Caco-2 (cell line): ENCODE data around the gene PCBP1. TPM values are rescaled to one million over a fixed set of nuclear protein-coding genes. Genes with fewer than 3 reads are reported as not detected.
"Not testable (repeated sequence)": the region's sequence is repeated elsewhere in the genome, so short reads cannot be mapped to it uniquely, and the experiment has no call there.

ENCODE experiments used
- BruUV-seq: library from RNA; stranded (reverse); fragments of 400-500 nt; replicated peaks from 2 replicates; lab custom pipeline; 2021; lab: Mats Ljungman, UMichigan
- CTCF ChIA-PET: fragments of 300-600 bp; sonication (Branson Sonifier 250); formaldehyde crosslinking; loops from one replicate; lab custom pipeline; 2022; ENCODE audit warnings: antibody characterized with exemption; lab: Charles Lee
- POLR2A ChIA-PET: fragments of 300-600 bp; sonication (Branson Sonifier 250); formaldehyde crosslinking; loops from one replicate; lab custom pipeline; 2022; ENCODE audit warnings: antibody characterized with exemption; lab: Charles Lee
- DNase-seq, 2 experiments: peaks; one replicate each; pipeline versions ENCODE4 v3.0.0 to v3.0.0-alpha.2; 2020 to 2022
- H3K27me3 ChIP-seq: replicated peaks from 2 replicates; pipeline ENCODE4 v1.6.0; 2011; ENCODE audit warnings: low read length; ENCODE audit not compliant: control insufficient read depth, insufficient read depth
- H3K36me3 ChIP-seq: 2 replicates; pipeline ENCODE4 v1.5.1; 2011; ENCODE audit warnings: low read length; ENCODE audit not compliant: control insufficient read depth, insufficient read depth
- H3K4me1 ChIP-seq: fragments of 250-450 bp; sonication (Bioruptor Pico); 2 replicates; pipeline ENCODE4 v1.5.1; 2020; ENCODE audit warnings: mild to moderate bottlenecking
- H3K4me3 ChIP-seq: 2 replicates; pipeline ENCODE4 v1.5.1; 2011; ENCODE audit warnings: low read depth, mild to moderate bottlenecking, control low read depth, low read length
- H3K9me3 ChIP-seq: fragments of 250-450 bp; sonication (Bioruptor Pico); 2 replicates; pipeline ENCODE4 v1.5.1; 2020; ENCODE audit warnings: mild to moderate bottlenecking, moderate library complexity
- H3K27ac Mint-ChIP-seq: one replicate; pipeline ENCODE4 v1.8.0; 2022; ENCODE audit warnings: mixed read lengths; ENCODE audit not compliant: unreplicated experiment
- H3K27me3 Mint-ChIP-seq: one replicate; pipeline ENCODE4 v1.8.0; 2022; ENCODE audit warnings: mixed read lengths; ENCODE audit not compliant: insufficient read depth, unreplicated experiment
- H3K36me3 Mint-ChIP-seq: one replicate; pipeline ENCODE4 v1.8.0; 2022; ENCODE audit warnings: mild to moderate bottlenecking, mixed read lengths; ENCODE audit not compliant: insufficient read depth, unreplicated experiment
- H3K4me1 Mint-ChIP-seq: one replicate; pipeline ENCODE4 v1.8.0; 2022; ENCODE audit warnings: low read depth, mixed read lengths; ENCODE audit not compliant: unreplicated experiment
- H3K4me3 Mint-ChIP-seq: one replicate; pipeline ENCODE4 v1.8.0; 2022; ENCODE audit warnings: mild to moderate bottlenecking, moderate library complexity, mixed read lengths; ENCODE audit not compliant: unreplicated experiment
- H3K9me3 Mint-ChIP-seq: one replicate; pipeline ENCODE4 v1.8.0; 2022; ENCODE audit warnings: mixed read lengths; ENCODE audit not compliant: unreplicated experiment
- CTCF ChIP-seq, 2 experiments: fragments of 200-600 bp in 1 of 2; IDR thresholded peaks; 1 replicate in 1 of 2; 2 replicates in 1 of 2; pipeline versions ENCODE4 v1.5.1 to v1.8.0; 2011 to 2022; ENCODE audit warnings: antibody characterized with exemption in 1 of 2, control low read depth in 1 of 2, inconsistent platforms in 1 of 2, low read depth in 1 of 2, low read length in 1 of 2, mild to moderate bottlenecking in 1 of 2, moderate library complexity in 1 of 2; ENCODE audit not compliant: insufficient read depth in 1 of 2, severe bottlenecking in 1 of 2, unreplicated experiment in 1 of 2
- intact Hi-C: fragments of 100-400 bp; cut with micrococcal nuclease; formaldehyde crosslinking; loops from one replicate; pipeline ENCODE4 v1.10.0; 2022; ENCODE audit not compliant: unreplicated experiment
- total RNA-seq: library from RNA; stranded (reverse); gene quantifications from 2 replicates; pipeline ENCODE4 v1.2.3, GENCODE V29; 2022

PCBP1 gene
- total RNA-seq, 1 experiment from 2014 or later = 319 TPM

DNA sequence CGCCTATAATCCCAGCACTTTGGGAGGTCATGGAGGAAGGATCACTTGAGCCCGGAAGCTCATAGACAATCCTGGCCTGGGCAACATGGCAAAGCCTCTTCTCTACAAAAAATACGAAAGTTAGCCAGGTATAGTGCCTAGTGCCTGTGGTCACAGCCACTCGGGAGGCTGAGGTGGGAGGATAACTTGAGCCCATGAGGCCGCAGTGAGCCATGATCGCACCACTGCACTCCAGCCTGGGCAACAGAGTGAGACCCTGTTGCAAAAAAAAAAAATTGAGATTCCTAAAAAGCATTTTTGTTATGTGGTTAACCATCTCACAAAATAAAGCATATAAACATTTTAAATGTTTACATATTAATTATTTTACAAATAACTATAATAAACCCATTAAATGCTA, 13.9 kb downstream of the PCBP1 start:
- Mint-ChIP-seq H3K27me3 (no peaks in the 10 kb centered on the region), H3K4me3 (no peak overlapping the region), H3K4me1 (no peaks in the 10 kb centered on the region), H3K36me3 (no peaks in the 10 kb centered on the region), H3K9me3 (no peaks in the 10 kb centered on the region), H3K27ac (no peak overlapping the region)
- CTCF ChIA-PET = no interaction called here
- Histone ChIP-seq H3K27me3 (no peaks in the 10 kb centered on the region), H3K36me3 (no peaks in the 10 kb centered on the region), H3K4me3 (no peak overlapping the region), H3K4me1 (peaks cover 13% of the 10 kb centered on the region; the same call in 1 of the 2 replicates), H3K9me3 (no peaks in the 10 kb centered on the region)
- TF ChIP-seq CTCF (IDR thresholded peaks at IDR 0.05; ENCODE audit: insufficient read depth in 1 of 2, low read depth in 1 of 2, low read length in 1 of 2, severe bottlenecking in 1 of 2, unreplicated experiment in 1 of 2) = no peak
- intact Hi-C loops = no loop called here
- POLR2A ChIA-PET = no interaction called here
- DNase-seq = no peak
- BruUV-seq = no TSS peak

DNA sequence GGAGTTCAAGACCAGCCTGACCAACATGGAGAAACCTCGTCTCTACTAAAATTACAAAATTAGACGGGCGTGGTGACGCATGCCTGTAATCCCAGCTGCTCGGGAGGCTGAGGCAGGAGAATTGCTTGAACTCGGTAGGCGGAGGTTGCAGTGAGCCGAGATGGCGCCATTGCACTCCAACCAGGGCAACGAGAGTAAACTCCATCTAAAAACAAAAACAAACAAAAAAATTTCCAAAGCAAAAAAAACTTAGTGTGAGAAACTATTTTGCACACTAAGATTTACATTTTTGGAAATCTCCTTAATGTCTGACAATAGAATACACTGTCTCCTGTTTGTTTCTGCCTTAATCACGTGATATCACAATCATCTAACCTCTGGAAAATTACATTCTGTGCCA, 14.4 kb downstream of the PCBP1 start:
- H3K27ac Mint-ChIP-seq, H3K27me3 ChIP-seq, CTCF ChIA-PET, POLR2A ChIA-PET, intact Hi-C loops, DNase-seq, H3K9me3 Mint-ChIP-seq, H3K27me3 Mint-ChIP-seq, H3K36me3 ChIP-seq, H3K4me3 Mint-ChIP-seq, H3K4me1 Mint-ChIP-seq, H3K4me3 ChIP-seq, H3K9me3 ChIP-seq, BruUV-seq, H3K36me3 Mint-ChIP-seq: not testable (repeated sequence)
- peaks cover 13% of the 10 kb centered on the region; the same call in 1 of the 2 replicates for H3K4me1 ChIP-seq

DNA sequence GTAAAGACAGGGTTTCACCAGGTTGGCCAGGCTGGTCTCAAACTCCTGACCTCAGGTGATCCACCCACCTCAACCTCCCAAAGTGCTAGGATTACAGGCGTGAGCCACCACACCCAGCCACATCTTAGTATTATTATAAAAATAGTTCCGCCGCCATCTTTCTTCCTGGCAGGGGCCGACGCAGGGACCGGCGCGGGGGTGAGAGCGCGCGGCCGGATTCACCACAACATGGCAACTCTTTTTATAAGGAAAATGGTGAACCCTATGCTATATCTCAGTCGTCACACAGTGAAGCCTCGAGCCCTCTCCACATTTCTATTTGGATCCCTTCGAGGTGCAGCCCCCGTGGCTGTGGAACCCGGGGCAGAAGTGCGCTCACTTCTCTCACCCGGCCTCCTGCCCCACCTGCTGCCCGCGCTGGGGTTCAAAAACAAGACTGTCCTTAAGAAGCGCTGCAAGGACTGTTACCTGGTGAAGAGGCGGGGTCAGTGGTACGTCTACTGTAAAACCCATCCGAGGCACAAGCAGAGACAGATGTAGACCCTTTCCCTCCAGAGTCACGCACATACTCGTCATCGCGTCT, 15.1 kb downstream of the PCBP1 start:
- DNase-seq, POLR2A ChIA-PET, H3K27ac Mint-ChIP-seq: not testable (repeated sequence)

GRCh38 chr2:70103531-70104061, 16.3 kb downstream of the PCBP1 start:
- intact Hi-C loops = no loop called here
- Mint-ChIP-seq H3K36me3 (peaks cover 7% of the 10 kb centered on the region), H3K9me3 (no peaks in the 10 kb centered on the region), H3K27ac (peak overlapping the region; percentile 68), H3K4me1 (peaks cover 19% of the 10 kb centered on the region), H3K4me3 (no peak overlapping the region), H3K27me3 (no peaks in the 10 kb centered on the region)
- Histone ChIP-seq H3K27me3 (no peaks in the 10 kb centered on the region), H3K4me1 (peaks cover 25% of the 10 kb centered on the region), H3K36me3 (no peaks in the 10 kb centered on the region), H3K4me3 (no peak overlapping the region), H3K9me3 (no peaks in the 10 kb centered on the region)
- DNase-seq = no peak
- TF ChIP-seq CTCF (IDR thresholded peaks at IDR 0.05; ENCODE audit: insufficient read depth in 1 of 2, low read depth in 1 of 2, low read length in 1 of 2, severe bottlenecking in 1 of 2, unreplicated experiment in 1 of 2) = no peak
- POLR2A ChIA-PET = interaction anchor here (0.5 to 1.2 kb wide), 2 partner anchors 21 kb away, joined by 6 to 7 read pairs; no protein-coding TSS in a partner anchor
- BruUV-seq = no TSS peak
- CTCF ChIA-PET = interaction anchor here (0.6 kb wide), 1 partner anchor 29 kb away, joined by 3 read pairs; no protein-coding TSS in a partner anchor

More for the DNA sequence above, 15.1 kb downstream of the PCBP1 start:
- BruUV-seq, H3K36me3 ChIP-seq, H3K36me3 Mint-ChIP-seq, CTCF ChIA-PET, intact Hi-C loops, H3K4me3 Mint-ChIP-seq, H3K4me3 ChIP-seq, H3K9me3 ChIP-seq, H3K27me3 ChIP-seq, H3K27me3 Mint-ChIP-seq, H3K9me3 Mint-ChIP-seq, H3K4me1 Mint-ChIP-seq: not testable (repeated sequence)
- H3K4me1 ChIP-seq = peaks cover 18% of the 10 kb centered on the region
